OCI-LY3 (cell line): ENCODE measurements around the gene KRTAP20-3.

Experiments
- EZH2phosphoT487 ChIP-seq: fragments of 200-600 bp; shearing (Covaris generic); IDR thresholded peaks from 2 replicates; pipeline ENCODE4 v1.6.1; 2018; ENCODE audit warnings: antibody characterized with exemption, mixed run types, low read depth
- TF ChIP-seq, protein P1 (sequence below): fragments of 200-600, 300-600 bp; sonication (generic); IDR thresholded peaks from 2 replicates; pipeline ENCODE4 v1.5.1; 2014; ENCODE audit warnings: antibody characterized with exemption, low read length, low read depth

DNA sequence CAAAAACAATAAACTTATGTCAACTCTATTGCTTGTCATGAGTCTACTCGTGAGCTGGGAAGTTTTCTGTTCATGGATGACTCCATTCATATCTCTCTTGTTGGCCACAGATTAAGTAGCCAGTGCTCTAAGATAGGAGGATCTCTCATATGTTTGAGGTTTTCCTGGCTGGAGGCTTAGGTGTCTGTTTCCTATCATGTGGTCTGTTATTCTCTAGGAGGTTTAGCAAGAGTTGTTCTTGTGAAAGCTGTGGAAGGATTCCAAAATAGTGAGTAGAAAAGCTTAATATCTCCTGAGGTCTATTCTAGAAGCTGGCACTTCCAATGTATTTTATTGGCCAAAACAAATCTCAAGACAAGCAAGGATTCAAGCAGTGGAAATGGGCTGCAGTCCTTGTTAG is 13.5 kb upstream of the KRTAP20-3 start:
- TF ChIP-seq, protein P1, sequence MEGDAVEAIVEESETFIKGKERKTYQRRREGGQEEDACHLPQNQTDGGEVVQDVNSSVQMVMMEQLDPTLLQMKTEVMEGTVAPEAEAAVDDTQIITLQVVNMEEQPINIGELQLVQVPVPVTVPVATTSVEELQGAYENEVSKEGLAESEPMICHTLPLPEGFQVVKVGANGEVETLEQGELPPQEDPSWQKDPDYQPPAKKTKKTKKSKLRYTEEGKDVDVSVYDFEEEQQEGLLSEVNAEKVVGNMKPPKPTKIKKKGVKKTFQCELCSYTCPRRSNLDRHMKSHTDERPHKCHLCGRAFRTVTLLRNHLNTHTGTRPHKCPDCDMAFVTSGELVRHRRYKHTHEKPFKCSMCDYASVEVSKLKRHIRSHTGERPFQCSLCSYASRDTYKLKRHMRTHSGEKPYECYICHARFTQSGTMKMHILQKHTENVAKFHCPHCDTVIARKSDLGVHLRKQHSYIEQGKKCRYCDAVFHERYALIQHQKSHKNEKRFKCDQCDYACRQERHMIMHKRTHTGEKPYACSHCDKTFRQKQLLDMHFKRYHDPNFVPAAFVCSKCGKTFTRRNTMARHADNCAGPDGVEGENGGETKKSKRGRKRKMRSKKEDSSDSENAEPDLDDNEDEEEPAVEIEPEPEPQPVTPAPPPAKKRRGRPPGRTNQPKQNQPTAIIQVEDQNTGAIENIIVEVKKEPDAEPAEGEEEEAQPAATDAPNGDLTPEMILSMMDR = no peak
- TF ChIP-seq EZH2phosphoT487 = no peak
